GM11168 (cell line): ENCODE results near the gene SLC44A4.
"Not testable (repeated sequence)": the region's sequence is repeated elsewhere in the genome, so short reads cannot be mapped to it uniquely, and the experiment has no call there.

Experiments used
- in situ Hi-C: fragments of 300-500 bp; cut with MboI; formaldehyde crosslinking; loops from one replicate; pipeline ENCODE4 v1.12.0; 2022; ENCODE audit warnings: low sequenced_read_pairs; ENCODE audit not compliant: unreplicated experiment

The SLC44A4 gene

DNA sequence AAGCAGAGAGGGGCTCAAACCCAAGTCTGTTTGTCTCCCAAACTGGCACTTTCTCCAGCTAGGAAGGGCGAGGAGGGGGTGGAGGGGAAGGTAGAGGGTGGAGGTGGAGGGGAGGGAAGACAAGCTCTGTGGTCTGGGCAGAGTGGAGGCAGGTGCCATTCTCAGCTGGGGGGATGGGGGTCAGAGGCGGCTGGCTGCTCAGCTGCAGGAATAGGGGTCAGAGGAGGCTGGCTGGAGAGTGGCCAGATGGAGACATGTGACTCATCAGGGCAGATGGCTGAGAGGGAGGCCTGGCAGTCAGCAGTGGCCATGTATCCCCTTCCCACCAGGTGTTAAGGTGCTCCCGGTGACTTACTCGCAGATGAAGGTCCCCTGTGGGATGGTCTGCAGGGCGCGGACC lies 3.5 kb upstream of the SLC44A4 start:
- in situ Hi-C loops = no loop called here

- in situ Hi-C loops = no loop called here
These were observed 2.5 kb upstream of the SLC44A4 start for GRCh38 chr6:31881136-31881859.

DNA sequence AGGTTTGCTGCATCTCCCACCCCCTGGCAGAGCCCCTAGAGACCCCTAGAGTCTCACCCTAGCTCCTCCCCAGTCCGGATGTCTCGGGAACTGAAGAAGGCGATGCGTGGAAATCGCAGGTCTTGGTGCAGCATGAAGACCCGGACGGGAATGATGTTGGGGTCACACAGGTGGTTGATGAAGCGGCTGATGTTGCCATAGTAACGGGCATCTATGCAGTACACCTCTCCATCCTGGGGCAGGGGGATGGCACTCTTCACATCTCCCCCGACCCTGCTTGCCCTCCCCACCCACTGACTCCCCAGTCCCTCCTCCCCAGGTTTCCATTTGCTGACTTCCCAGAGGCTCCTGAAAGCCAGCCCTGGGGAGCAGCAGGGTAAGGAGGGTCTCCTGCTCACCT lies 1.8 kb upstream of the SLC44A4 start:
- in situ Hi-C loops = no loop called here

GRCh38 chr6:31879901-31880300 lies 1.1 kb upstream of the SLC44A4 start:
- in situ Hi-C loops = no loop called here

- in situ Hi-C loops = no loop called here
These were observed 346 bp upstream of the SLC44A4 start for GRCh38 chr6:31879143-31879542.

GRCh38 chr6:31878222-31878621 lies 575 bp downstream of the SLC44A4 start:
- in situ Hi-C loops = no loop called here

DNA sequence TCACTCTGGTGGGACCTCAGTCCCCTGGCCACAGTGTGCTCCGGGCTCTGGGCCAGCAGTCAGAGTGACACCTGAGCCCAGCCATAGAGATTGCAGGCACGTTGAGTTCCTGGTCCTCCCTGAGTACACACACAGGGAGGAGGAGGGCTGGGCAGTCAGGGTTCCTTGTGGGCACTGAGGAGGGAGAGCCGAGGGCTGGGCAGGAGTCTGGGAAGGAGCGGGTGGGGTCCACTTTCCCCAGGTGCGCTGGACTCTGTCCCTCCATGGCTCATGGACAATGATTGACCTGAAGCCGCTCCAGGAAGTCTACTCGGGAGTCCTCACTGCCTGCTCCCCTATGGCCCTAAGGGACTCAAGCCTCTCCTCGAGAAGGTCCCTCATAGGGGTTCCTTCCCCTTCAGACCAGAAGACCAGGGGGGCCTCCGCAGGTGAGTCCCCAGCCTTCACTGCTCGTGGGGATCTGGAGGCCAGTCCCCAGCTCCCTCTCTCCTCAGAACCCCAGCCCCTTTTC lies 1.1 kb downstream of the SLC44A4 start:
- in situ Hi-C loops = no loop called here

DNA sequence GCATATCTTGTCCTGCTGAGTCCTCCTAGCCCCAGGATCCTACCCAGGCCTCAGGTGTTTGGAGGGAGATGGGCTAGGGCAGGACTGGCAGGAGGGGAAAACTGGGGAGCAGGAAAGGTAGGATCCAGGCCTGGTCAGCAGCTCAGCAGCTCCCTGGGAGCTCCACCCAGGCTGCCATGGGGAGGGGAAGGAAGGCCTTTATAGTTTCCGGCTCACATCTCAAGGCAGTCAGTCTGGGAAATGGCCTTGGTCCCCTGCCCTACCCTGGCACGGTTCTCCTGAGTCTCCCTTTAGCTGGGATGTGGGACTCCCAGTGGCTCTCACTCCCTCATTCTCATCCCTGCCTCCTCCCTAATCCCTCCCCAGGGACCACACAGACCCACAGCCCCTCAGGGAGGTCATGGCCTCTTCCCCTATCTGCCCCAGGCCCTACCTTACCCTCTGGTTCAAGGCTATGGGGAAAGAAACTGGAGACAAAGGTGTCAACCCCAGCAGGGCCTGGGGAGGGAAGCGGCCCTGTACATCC lies 1.6 kb downstream of the SLC44A4 start:
- in situ Hi-C loops = no loop called here

DNA sequence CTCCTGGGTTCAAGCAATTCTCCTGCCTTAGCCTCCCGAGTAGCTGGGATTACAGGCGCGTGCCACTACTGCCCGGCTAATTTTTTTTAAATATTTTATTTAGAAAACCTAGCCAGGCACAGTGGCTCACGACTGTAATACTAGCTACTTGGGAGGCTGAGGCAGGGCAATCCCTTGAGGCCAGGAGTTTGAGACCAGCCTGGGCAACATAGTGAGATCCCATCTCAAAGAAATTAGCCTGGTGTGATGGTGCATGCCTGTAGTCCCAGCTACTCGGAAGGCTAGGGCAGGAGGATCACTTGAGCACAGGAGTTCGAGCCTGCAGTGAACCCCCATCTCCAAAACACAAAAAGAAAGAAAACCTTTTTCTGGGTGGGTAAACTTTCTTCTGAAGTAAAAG lies 2.4 kb downstream of the SLC44A4 start:
- in situ Hi-C loops = no loop called here

GRCh38 chr6:31875877-31876276 lies 2.9 kb downstream of the SLC44A4 start:
- in situ Hi-C loops = no loop called here

- in situ Hi-C loops = loop anchor here (5.0 kb wide), 1 partner anchor 38 kb away; no protein-coding TSS in a partner anchor
These were observed 3.8 kb downstream of the SLC44A4 start for GRCh38 chr6:31874836-31875572.

DNA sequence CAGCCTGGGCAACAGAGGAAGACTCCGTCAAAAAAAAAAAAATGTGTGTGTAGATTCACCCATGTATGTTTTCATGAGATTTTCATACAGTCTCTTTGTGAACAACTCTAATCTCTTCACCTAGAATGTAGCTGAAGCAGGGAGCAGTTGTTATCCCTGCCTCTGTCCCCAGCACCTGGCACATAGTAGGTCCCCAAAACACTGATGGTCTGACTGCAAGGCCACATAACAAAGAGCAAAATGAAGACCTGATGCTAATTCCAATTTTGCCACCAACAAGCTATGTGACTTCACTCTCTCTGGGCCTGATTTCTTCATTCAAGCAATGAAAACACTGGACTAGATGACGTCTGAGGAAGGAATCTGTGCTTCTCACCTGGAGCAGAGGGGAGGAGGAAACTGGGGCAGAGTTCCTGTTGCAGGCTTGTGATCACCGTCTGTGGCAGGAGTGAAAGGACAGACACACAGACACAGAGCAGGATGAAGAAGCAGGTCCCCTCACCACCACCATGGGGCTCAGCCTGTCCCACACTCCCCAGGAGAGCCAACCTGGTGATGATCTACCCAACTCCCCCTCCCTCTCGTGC lies 4.6 kb downstream of the SLC44A4 start:
- in situ Hi-C loops = loop anchor here (5.0 kb wide), 1 partner anchor 37 kb away; no protein-coding TSS in a partner anchor

DNA sequence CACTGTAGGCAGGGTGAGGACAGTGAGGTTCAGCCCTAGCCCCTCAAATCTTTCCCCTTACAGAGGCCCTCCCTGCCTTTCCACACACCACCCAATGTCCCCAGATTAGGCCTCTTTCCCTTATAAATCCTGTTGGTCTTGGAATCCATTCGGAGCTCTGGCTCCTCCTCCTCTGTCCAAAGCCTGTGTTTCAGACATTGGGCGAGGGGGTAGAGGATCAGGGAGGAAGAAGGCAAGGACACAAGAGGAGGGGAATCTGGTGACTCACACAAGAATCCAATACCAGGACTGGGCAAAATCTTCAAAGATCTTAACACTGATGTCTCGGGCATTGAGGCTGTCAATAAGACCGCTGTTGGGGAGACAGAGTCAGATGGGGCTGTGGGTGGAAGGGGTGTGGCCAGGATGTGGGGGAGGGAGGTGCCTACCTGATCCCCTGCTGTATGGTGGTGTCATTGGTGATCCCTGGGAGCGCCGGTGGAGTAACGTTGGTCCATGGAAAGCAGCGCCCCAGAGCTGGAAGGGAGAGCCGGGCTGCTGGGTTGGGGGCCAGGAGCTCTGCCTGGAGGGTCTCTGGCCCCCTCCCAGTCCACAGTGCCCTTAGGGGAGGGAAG lies 7.6 kb downstream of the SLC44A4 start:
- in situ Hi-C loops = loop anchor here (5.0 kb wide), 1 partner anchor 34 kb away; no protein-coding TSS in a partner anchor

- in situ Hi-C loops = loop anchor here (5.0 kb wide), 1 partner anchor 33 kb away; no protein-coding TSS in a partner anchor
These were observed 8.3 kb downstream of the SLC44A4 start for GRCh38 chr6:31870385-31870921.

DNA sequence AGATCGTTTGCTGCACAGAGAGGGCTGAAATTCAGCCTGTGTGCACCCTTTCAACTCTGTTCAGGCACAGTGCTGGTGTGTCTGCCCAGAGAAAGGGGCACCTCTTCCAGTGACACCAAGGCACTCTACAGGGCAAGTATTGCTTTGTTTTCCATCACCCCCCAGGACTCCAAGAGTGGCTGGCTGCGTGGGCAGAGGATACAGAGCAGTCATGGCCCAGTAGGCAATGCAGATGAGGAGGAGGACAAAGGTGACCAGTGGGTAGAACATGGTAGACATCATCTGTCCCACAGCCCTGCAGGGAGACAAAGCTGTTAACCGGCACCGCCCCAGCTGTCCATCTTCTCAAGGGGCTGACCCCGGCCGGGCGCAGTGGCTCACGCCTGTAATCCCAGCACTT lies 9.5 kb downstream of the SLC44A4 start:
- in situ Hi-C loops = no loop called here

DNA sequence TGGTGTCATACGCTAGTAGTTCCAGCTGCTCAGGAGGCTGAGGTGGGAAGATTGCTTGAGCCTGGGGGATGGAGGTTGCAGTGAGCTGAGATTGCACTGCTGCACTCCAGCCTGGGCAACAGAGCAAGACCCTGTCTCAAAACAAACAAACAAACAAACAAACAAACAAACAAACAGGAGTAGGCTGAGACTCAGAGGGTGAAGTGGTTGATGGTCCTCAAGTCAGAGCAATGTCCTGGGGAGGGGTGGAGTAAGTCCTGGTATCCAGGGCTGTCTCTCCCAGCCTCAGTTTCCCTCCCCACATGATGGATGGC lies 10.2 kb downstream of the SLC44A4 start:
- in situ Hi-C loops = not testable (repeated sequence)

DNA sequence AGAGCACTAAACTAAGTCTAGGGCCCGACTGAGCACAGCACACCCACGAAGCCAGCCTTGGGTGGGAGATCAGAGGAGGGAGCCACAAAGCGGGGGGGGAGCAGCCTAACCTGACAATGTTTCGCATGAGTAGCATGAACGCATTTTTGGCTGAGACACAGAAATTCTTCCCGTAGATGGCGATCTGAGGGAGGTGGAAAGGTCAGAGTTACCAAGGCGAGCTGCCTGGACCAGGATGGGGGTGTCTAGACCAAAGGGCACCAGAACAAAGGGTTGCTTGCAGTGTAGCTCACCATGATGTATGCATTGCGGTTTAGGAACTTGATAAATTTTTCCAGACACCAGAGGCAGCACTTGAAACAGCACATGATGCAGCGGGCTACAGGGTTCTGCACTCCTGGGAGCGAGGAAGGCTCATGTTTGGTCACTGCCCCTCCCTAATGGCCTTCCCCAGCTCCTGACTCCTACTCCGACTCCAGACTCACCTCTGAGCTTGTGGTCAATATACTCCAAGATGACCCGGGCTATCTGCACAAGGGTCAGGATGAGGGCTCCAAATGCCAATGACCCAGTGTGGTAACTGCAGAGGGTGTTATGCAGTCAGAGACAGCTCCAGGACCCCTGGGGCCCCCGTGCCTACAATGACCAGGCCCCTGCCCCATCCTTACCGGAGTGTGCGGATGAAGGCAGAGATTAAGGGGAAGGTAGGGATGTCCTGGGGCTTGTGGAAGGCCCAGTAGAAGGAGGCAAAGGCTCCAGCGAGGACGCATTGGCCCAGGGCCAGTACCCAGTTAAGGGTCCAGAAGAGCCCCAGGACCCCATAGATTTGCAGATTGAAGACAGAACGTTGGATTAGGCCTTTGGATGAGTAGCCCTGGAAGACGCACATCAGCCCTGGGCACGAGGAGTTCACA lies 13.3 kb downstream of the SLC44A4 start:
- in situ Hi-C loops = no loop called here

DNA sequence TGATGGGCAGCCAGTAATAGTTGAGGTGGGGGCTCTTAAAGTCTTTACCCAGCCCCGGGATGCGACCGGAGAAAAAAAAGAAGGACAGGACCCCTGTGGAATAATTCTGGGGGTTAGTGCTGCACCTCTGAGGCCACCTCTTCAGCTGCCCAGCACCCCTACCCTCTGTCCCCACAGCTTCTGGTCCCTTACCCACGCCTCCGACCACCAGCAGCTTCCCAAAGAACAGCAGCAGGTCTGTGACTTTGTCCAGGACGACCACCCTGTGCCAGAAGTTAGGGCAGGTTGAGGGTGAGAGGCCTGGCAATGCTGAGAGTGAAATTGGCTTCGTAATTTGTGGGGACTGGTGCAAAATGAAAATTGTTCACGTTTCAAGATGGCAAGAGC lies 14.0 kb downstream of the SLC44A4 start:
- in situ Hi-C loops = no loop called here

DNA sequence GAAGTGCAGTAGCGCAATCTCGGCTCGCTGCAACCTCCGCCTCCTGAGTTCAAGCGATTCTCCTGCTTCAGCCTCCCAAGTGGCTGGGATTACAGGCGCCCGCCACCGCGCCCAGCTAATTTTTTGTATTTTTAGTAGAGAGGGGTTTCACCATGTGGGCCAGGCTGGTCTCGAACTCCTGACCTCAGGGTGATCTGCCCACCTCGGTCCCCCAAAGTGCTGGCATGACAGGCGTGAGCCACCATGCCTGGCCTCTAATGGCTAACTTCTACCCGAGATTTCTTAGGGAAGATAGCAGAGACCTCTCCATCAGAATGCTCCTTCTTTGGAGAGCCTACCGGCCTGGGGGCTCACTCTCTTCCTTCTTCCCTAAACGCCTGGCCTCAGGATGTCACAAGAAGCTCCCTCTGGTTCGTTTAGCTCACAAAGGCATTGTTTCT lies 14.7 kb downstream of the SLC44A4 start:
- in situ Hi-C loops = not testable (repeated sequence)
